Measurements from ENCODE around the gene ADGRF3. TPM values are rescaled to one million over a fixed set of nuclear protein-coding genes. Genes with fewer than 3 reads are reported as not detected.
"Not testable (repeated sequence)": the region's sequence is repeated elsewhere in the genome, so short reads cannot be mapped to it uniquely, and the experiment has no call there.

Gene ADGRF3
- total RNA-seq, 1 donor from 2014 or later, result 3.8 TPM

- H3K36me3 Mint-ChIP-seq (ENCODE audit: insufficient read depth), result peaks cover 13% of the 10 kb centered on the region
- H3K27ac Mint-ChIP-seq, result peak overlapping the region; percentile 3
- H3K4me1 Mint-ChIP-seq (ENCODE audit: low read depth), result no peaks in the 10 kb centered on the region
- TF ChIP-seq CTCF (IDR thresholded peaks at IDR 0.05; ENCODE audit: unreplicated experiment), result no peak
- DNase-seq (ENCODE audit: low spot score, unreplicated experiment), result no peak
- H3K9me3 Mint-ChIP-seq (ENCODE audit: low read depth), result no peaks in the 10 kb centered on the region
- no peak overlapping the region for H3K4me3 Mint-ChIP-seq (ENCODE audit: low read depth)
- H3K27me3 Mint-ChIP-seq, result no peaks in the 10 kb centered on the region
These were observed 76.2 kb downstream of the ADGRF3 start for GRCh38 chr2:26270373-26270772.

- no peak for DNase-seq (ENCODE audit: low spot score, unreplicated experiment)
- no peaks in the 10 kb centered on the region for H3K4me1 Mint-ChIP-seq (ENCODE audit: low read depth)
- no peak for TF ChIP-seq CTCF (IDR thresholded peaks at IDR 0.05; ENCODE audit: unreplicated experiment)
- H3K4me3 Mint-ChIP-seq (ENCODE audit: low read depth), result no peak overlapping the region
- H3K27ac Mint-ChIP-seq, result no peak overlapping the region
- H3K36me3 Mint-ChIP-seq (ENCODE audit: insufficient read depth), result peaks cover 13% of the 10 kb centered on the region
- no peaks in the 10 kb centered on the region for H3K27me3 Mint-ChIP-seq
- no peaks in the 10 kb centered on the region for H3K9me3 Mint-ChIP-seq (ENCODE audit: low read depth)
These were observed 76.9 kb downstream of the ADGRF3 start for GRCh38 chr2:26269571-26270158.

GRCh38 chr2:26268670-26269385 is 77.8 kb downstream of the ADGRF3 start:
- not testable (repeated sequence) for H3K4me1 Mint-ChIP-seq (ENCODE audit: low read depth); H3K27ac Mint-ChIP-seq; H3K27me3 Mint-ChIP-seq; DNase-seq (ENCODE audit: low spot score, unreplicated experiment); H3K9me3 Mint-ChIP-seq (ENCODE audit: low read depth); H3K4me3 Mint-ChIP-seq (ENCODE audit: low read depth)
- peaks cover 15% of the 10 kb centered on the region for H3K36me3 Mint-ChIP-seq (ENCODE audit: insufficient read depth)

GRCh38 chr2:26268213-26268612 is 78.4 kb downstream of the ADGRF3 start:
- no peak for TF ChIP-seq CTCF (IDR thresholded peaks at IDR 0.05; ENCODE audit: unreplicated experiment)
- Mint-ChIP-seq H3K9me3 (ENCODE audit: low read depth) (no peaks in the 10 kb centered on the region), H3K36me3 (ENCODE audit: insufficient read depth) (peaks cover 18% of the 10 kb centered on the region), H3K4me3 (ENCODE audit: low read depth) (no peak overlapping the region), H3K27ac (no peak overlapping the region), H3K27me3 (no peaks in the 10 kb centered on the region), H3K4me1 (ENCODE audit: low read depth) (no peaks in the 10 kb centered on the region)
- DNase-seq (ENCODE audit: low spot score, unreplicated experiment), result no peak

GRCh38 chr2:26258836-26259235 is 87.8 kb downstream of the ADGRF3 start:
- peaks cover 29% of the 10 kb centered on the region for H3K36me3 Mint-ChIP-seq (ENCODE audit: insufficient read depth)
- not testable (repeated sequence) for DNase-seq (ENCODE audit: low spot score, unreplicated experiment); H3K4me1 Mint-ChIP-seq (ENCODE audit: low read depth); H3K27ac Mint-ChIP-seq; H3K4me3 Mint-ChIP-seq (ENCODE audit: low read depth); H3K9me3 Mint-ChIP-seq (ENCODE audit: low read depth); H3K27me3 Mint-ChIP-seq

Other genes starting within 250 kb of the ADGRF3 start
- 10.4 and 12.1 TPM in 2 replicates for gene GAREM2, start 173.7 kb downstream of the ADGRF3 start, total RNA-seq
- gene HADHA, start 102.2 kb downstream of the ADGRF3 start, total RNA-seq, result 111 and 114 TPM in 2 replicates
- 62.0 and 71.1 TPM in 2 replicates for gene HADHB, start 101.8 kb downstream of the ADGRF3 start, total RNA-seq
- gene SELENOI, start 646 bp downstream of the ADGRF3 start, total RNA-seq, result 43.8 and 46.2 TPM in 2 replicates
- gene DRC1, start 55.1 kb upstream of the ADGRF3 start, total RNA-seq, result 0.49 and 0.57 TPM in 2 replicates
- gene OTOF, start 131.3 kb upstream of the ADGRF3 start, total RNA-seq, result 0.11 and 0.22 TPM in 2 replicates